GM18499 (cell line): ENCODE data around the gene CKAP4.

Experiments used
- ATAC-seq: cut with Tn5 transposase; IDR thresholded peaks from one replicate; pipeline ENCODE4 v1.9.1; 2021; ENCODE audit warnings: moderate number of reproducible peaks; ENCODE audit not compliant: insufficient read depth, unreplicated experiment

Gene CKAP4

GRCh38 chr12:106245767-106246166, 2.1 kb downstream of the CKAP4 start:
- no peak for ATAC-seq

GRCh38 chr12:106243620-106244019, 4.2 kb downstream of the CKAP4 start:
- no peak for ATAC-seq

- no peak for ATAC-seq
These were observed 7.0 kb downstream of the CKAP4 start for GRCh38 chr12:106240821-106241220.

GRCh38 chr12:106239951-106240335, 7.9 kb downstream of the CKAP4 start:
- no peak for ATAC-seq

- ATAC-seq, result no peak
These were observed 8.4 kb downstream of the CKAP4 start for GRCh38 chr12:106239241-106239950.

- ATAC-seq, result no peak
These were observed 9.7 kb downstream of the CKAP4 start for GRCh38 chr12:106238146-106238545.

- no peak for ATAC-seq
These were observed 12.1 kb downstream of the CKAP4 start for GRCh38 chr12:106235770-106236169.

GRCh38 chr12:106234449-106234848, 13.4 kb downstream of the CKAP4 start:
- ATAC-seq, result no peak

GRCh38 chr12:106233011-106233410, 14.8 kb downstream of the CKAP4 start:
- no peak for ATAC-seq

- ATAC-seq, result no peak
These were observed 18.7 kb downstream of the CKAP4 start for GRCh38 chr12:106229036-106229591.

GRCh38 chr12:106228320-106228710, 19.5 kb downstream of the CKAP4 start:
- no peak for ATAC-seq

- ATAC-seq, result no peak
These were observed 20.0 kb downstream of the CKAP4 start for GRCh38 chr12:106227641-106228319.

- no peak for ATAC-seq
These were observed 20.8 kb downstream of the CKAP4 start for GRCh38 chr12:106226884-106227640.

- ATAC-seq, result no peak
These were observed 23.5 kb downstream of the CKAP4 start for GRCh38 chr12:106224355-106224706.

- no peak for ATAC-seq
These were observed 24.1 kb downstream of the CKAP4 start for GRCh38 chr12:106223485-106224354.

- ATAC-seq, result no peak
These were observed 27.3 kb downstream of the CKAP4 start for GRCh38 chr12:106220536-106220935.

GRCh38 chr12:106219043-106219442, 28.8 kb downstream of the CKAP4 start:
- no peak for ATAC-seq

GRCh38 chr12:106217706-106218105, 30.1 kb downstream of the CKAP4 start:
- no peak for ATAC-seq

GRCh38 chr12:106214571-106214970, 33.2 kb downstream of the CKAP4 start:
- ATAC-seq, result no peak

GRCh38 chr12:106213662-106214061, 34.2 kb downstream of the CKAP4 start:
- ATAC-seq, result no peak
